ENCODE results near the gene GRK5. TPM values are rescaled to one million over a fixed set of nuclear protein-coding genes. Genes with fewer than 3 reads are reported as not detected.
"Not testable (repeated sequence)": the region's sequence is repeated elsewhere in the genome, so short reads cannot be mapped to it uniquely, and the experiment has no call there.

Gene GRK5
- total and polyA plus RNA-seq, 8 donors = 34.6 to 60.8 (median 54.5) TPM

GRCh38 chr10:119176166-119176565 lies 31.2 kb upstream of the GRK5 start:
- no peak overlapping the region for H3K4me3 ChIP-seq
- ATAC-seq = no peak
- H3K27ac ChIP-seq = no peak overlapping the region
- peaks cover 5 to 23% of the 10 kb centered on the region in 2 donors for H3K4me1 ChIP-seq
- H3K9me3 ChIP-seq = no peaks in the 10 kb centered on the region
- H3K36me3 ChIP-seq = peaks cover 10 to 44% of the 10 kb centered on the region in 2 donors
- intact Hi-C loops (cut with DNase I) = no loop called here
- DNase-seq = no peak
- H3K27me3 ChIP-seq = no peaks in the 10 kb centered on the region
- no peak for TF ChIP-seq CTCF (IDR thresholded peaks at IDR 0.05)

GRCh38 chr10:119177708-119178371 lies 29.5 kb upstream of the GRK5 start:
- no peak for TF ChIP-seq CTCF (IDR thresholded peaks at IDR 0.05)
- ATAC-seq = peak; percentile 34
- Histone ChIP-seq H3K27me3 (no peaks in the 10 kb centered on the region), H3K36me3 (peaks cover under 1 to 27% of the 10 kb centered on the region in 2 donors), H3K27ac (peak overlapping the region; percentile 84 to 90), H3K4me1 (peaks cover 5 to 23% of the 10 kb centered on the region in 2 donors), H3K4me3 (peak overlapping the region; percentile 73 to 80), H3K9me3 (no peaks in the 10 kb centered on the region)
- DNase-seq = no peak
- intact Hi-C loops (cut with DNase I) = no loop called here

- Histone ChIP-seq H3K36me3 (peaks cover 0 to 20% of the 10 kb centered on the region in 2 donors), H3K27me3 (no peaks in the 10 kb centered on the region), H3K9me3 (no peaks in the 10 kb centered on the region), H3K27ac (peak within 1 kb of the TSS; percentile 84 to 90), H3K4me3 (peak within 1 kb of the TSS; percentile 73 to 80), H3K4me1 (peaks cover 5 to 23% of the 10 kb centered on the region in 2 donors)
- ATAC-seq (peak; percentile 100), DNase-seq (peak; percentile 92 to 99 (median 94))
- intact Hi-C loops (cut with DNase I) = no loop called here
- no peak for TF ChIP-seq CTCF (IDR thresholded peaks at IDR 0.05)
These were observed 28.8 kb upstream of the GRK5 start, which contains the start of gene PRDX3 for GRCh38 chr10:119178372-119179119. PRDX3 (minus strand) TSS chr10:119178812; CDS start chr10:119178790, 22 bp downstream.

GRCh38 chr10:119180850-119181400 lies 26.4 kb upstream of the GRK5 start:
- Histone ChIP-seq H3K36me3 (peaks cover 0 to 10% of the 10 kb centered on the region in 2 donors), H3K4me1 (peaks cover 5 to 23% of the 10 kb centered on the region in 2 donors)
- DNase-seq; H3K4me3 ChIP-seq; H3K9me3 ChIP-seq; H3K27ac ChIP-seq; H3K27me3 ChIP-seq; intact Hi-C loops (cut with DNase I); ATAC-seq: not testable (repeated sequence)

- DNase-seq (no peak), ATAC-seq (no peak)
- Histone ChIP-seq H3K9me3 (no peaks in the 10 kb centered on the region), H3K27me3 (no peaks in the 10 kb centered on the region), H3K27ac (no peak overlapping the region), H3K36me3 (no peaks in the 10 kb centered on the region), H3K4me3 (no peak overlapping the region), H3K4me1 (peaks cover 3% of the 10 kb centered on the region in 2 donors)
- intact Hi-C loops (cut with DNase I) = no loop called here
- no peak for TF ChIP-seq CTCF (IDR thresholded peaks at IDR 0.05)
These were observed 23.5 kb upstream of the GRK5 start for GRCh38 chr10:119183664-119184412.

Measured in left lung (tissue), 10 donors.